SK-N-MC (cell line): ENCODE results near the gene EML2.

Experiments used
- EZH2 ChIP-seq: fragments of 200-600 bp; sonication (generic); IDR thresholded peaks from one replicate; pipeline ENCODE4 v1.6.1; 2017; ENCODE audit warnings: antibody characterized with exemption
- FOXP2 ChIP-seq: optimal IDR thresholded peaks from 2 replicates; pipeline ENCODE3; 2011; ENCODE audit warnings: mild to moderate bottlenecking, moderate library complexity; ENCODE audit not compliant: insufficient read depth; ENCODE audit errors: extremely low read length, control extremely low read depth
- POLR2AphosphoS5 ChIP-seq: IDR thresholded peaks from 2 replicates; pipeline ENCODE4 v1.6.1; 2012; ENCODE audit warnings: mild to moderate bottlenecking, low read depth, low read length, borderline replicate concordance

DNA sequence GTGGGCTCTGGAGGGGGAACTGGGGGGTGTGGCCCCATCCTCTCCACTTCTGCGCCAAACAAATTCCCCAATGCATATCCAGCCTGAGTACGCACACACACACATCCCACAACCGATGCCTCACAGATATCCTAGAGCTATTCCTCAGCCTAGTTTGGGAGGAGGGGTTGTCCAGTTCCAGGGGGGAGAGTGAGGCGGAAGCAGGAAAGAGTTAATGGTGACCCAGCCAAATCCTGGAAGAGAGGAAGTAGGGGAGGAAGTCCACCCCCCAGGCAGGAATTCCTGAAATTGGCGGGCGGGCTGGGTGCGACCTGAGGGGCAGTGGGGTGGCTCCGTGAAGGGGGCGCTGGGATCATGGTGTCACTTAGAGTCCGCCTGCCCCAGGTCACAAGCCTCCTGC lies 38.1 kb downstream of the EML2 start:
- TF ChIP-seq POLR2AphosphoS5: no peak
- no peak for TF ChIP-seq EZH2
- no peak for TF ChIP-seq FOXP2
